ENCODE data around the gene ZNF143. TPM values are rescaled to one million over a fixed set of nuclear protein-coding genes. Genes with fewer than 3 reads are reported as not detected.

Gene ZNF143
- total and polyA plus RNA-seq, 10 of the 15 experiments (the other 5 are each of a cell fraction or from before 2014, with no cell fraction given) = 13.6 to 48.7 (median 19.4) TPM

- peak overlapping the region; percentile 64 for H3K4me3 ChIP-seq
- H3K9me3 ChIP-seq (replicated peaks; ENCODE audit: control insufficient read depth, insufficient read depth, low read length) = no peaks in the 10 kb centered on the region
- H3K4me2 ChIP-seq (ENCODE audit: control insufficient read depth, insufficient read depth) = peak overlapping the region; percentile 83
- FAIRE-seq (no peak), DNase-seq (ENCODE audit: low read depth, low spot score) (no peak), ATAC-seq (no peak)
- TF ChIP-seq SPI1 (IDR thresholded peaks at IDR 0.05; ENCODE audit: borderline replicate concordance, insufficient read depth, low read depth, low read length) (no peak), BHLHE40 (IDR thresholded peaks at IDR 0.05; ENCODE audit: borderline replicate concordance in 1 of 2, low read depth in 2 of 2, low read length in 1 of 2) (peak in 1 of 2 experiments; percentile 7; a peak in 1 of 4 replicates), ZNF217 (IDR thresholded peaks at IDR 0.05) (peak; percentile 63; the same call in 1 of the 2 replicates), SKIL (IDR thresholded peaks at IDR 0.05; ENCODE audit: low read depth, poor library complexity, severe bottlenecking) (no peak), CREB1 (IDR thresholded peaks at IDR 0.05; ENCODE audit: low read depth) (no peak)
- intact Hi-C loops (cut with micrococcal nuclease; ENCODE audit: unreplicated experiment) = loop anchor here (2.0 to 5.0 kb wide), 3 partner anchors 111 to 285 kb away; partner anchors contain the start of gene WEE1
- no peaks in the 10 kb centered on the region for H4K20me1 ChIP-seq (ENCODE audit: control insufficient read depth, insufficient read depth)
- no TSS peak for BruUV-seq (replicated peaks)
- no peaks in the 10 kb centered on the region for H3K36me3 ChIP-seq (ENCODE audit: control insufficient read depth in 2 of 2, insufficient read depth in 2 of 2, low read length in 1 of 2)
- ChIA-PET RAD21 (ENCODE audit: unreplicated experiment) (interaction anchor here (0.6 to 3.7 kb wide), 6 partner anchors 13 to 499 kb away, joined by 3 to 20 read pairs (median 4); partner anchors contain the start of gene IPO7), SMC1A (ENCODE audit: uncharacterized antibody, unreplicated experiment) (interaction anchor here (0.6 to 3.5 kb wide), 6 partner anchors 12 to 929 kb away, joined by 3 to 21 read pairs (median 3); no protein-coding TSS in a partner anchor), POLR2A (interaction anchor here (1.0 kb wide), 1 partner anchor 115 kb away, joined by 3 read pairs; no protein-coding TSS in a partner anchor), CTCF (interaction anchor here (0.6 to 4.2 kb wide), 4 partner anchors 21 to 548 kb away, joined by 3 to 35 read pairs (median 4); no protein-coding TSS in a partner anchor)
- no peak overlapping the region for H2AFZ ChIP-seq (ENCODE audit: control insufficient read depth, low read depth, low read length)
- peak overlapping the region; percentile 99 for H3K9ac ChIP-seq (ENCODE audit: control insufficient read depth, insufficient read depth, low read length)
- 1% methylated on average over 16 of the region's 16 CpGs for WGBS (ENCODE audit: insufficient coverage, insufficient replicate concordance, low lambda C conversion rate, missing lambda C conversion rate)
- peaks cover 7% of the 10 kb centered on the region for H3K4me1 ChIP-seq (ENCODE audit: control insufficient read depth, insufficient read depth, low read length)
- H3K79me2 ChIP-seq (ENCODE audit: control insufficient read depth, insufficient read depth, low read length) = peaks cover 51% of the 10 kb centered on the region
- no peaks in the 10 kb centered on the region for H3K27me3 ChIP-seq (replicated peaks in 1 of 2; ENCODE audit: control insufficient read depth in 2 of 2, insufficient read depth in 2 of 2, low read length in 1 of 2)
- in situ Hi-C loops (cut with MboI) = no loop called here
- H3K27ac ChIP-seq (ENCODE audit: control insufficient read depth, insufficient read depth) = peak overlapping the region; percentile 97
Measured at GRCh38 chr11:9462172-9462799, 1.5 kb downstream of the ZNF143 start.
